Measurements from ENCODE around the gene HOXA5. TPM values are rescaled to one million over a fixed set of nuclear protein-coding genes. Genes with fewer than 3 reads are reported as not detected.

HOXA5 gene
- total RNA-seq, 1 donor from 2014 or later: 18.8 TPM

DNA sequence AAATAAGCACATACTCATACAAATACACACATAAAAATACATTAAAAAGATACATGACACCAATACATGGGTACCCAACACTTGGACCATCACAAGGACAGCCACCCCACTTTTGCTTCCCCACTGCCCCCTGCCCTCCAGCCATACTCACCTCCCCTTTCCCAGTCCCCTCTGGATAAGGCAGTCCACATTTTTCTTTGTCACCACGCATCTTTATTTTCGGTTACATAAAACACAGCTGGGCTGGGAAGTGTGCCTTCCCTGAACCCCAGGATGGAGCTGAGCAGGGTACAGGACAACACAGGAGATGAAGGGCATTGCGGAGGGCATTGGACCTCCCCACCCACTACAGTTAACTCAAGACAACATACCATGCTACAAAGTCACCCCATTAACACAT is 10.0 kb upstream of the HOXA5 start:
- Histone ChIP-seq H3K4me3 (ENCODE audit: low read depth, low read length) (peak overlapping the region; percentile 22), H3K36me3 (ENCODE audit: control insufficient read depth, insufficient read depth, low read length) (no peaks in the 10 kb centered on the region), H3K27me3 (ENCODE audit: control insufficient read depth, insufficient read depth, low read length) (no peaks in the 10 kb centered on the region)
- TF ChIP-seq, protein P1, sequence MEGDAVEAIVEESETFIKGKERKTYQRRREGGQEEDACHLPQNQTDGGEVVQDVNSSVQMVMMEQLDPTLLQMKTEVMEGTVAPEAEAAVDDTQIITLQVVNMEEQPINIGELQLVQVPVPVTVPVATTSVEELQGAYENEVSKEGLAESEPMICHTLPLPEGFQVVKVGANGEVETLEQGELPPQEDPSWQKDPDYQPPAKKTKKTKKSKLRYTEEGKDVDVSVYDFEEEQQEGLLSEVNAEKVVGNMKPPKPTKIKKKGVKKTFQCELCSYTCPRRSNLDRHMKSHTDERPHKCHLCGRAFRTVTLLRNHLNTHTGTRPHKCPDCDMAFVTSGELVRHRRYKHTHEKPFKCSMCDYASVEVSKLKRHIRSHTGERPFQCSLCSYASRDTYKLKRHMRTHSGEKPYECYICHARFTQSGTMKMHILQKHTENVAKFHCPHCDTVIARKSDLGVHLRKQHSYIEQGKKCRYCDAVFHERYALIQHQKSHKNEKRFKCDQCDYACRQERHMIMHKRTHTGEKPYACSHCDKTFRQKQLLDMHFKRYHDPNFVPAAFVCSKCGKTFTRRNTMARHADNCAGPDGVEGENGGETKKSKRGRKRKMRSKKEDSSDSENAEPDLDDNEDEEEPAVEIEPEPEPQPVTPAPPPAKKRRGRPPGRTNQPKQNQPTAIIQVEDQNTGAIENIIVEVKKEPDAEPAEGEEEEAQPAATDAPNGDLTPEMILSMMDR (IDR thresholded peaks at IDR 0.05; ENCODE audit: insufficient read depth, low read length, poor library complexity, severe bottlenecking): no peak
- no peak for DNase-seq (ENCODE audit: low read depth)

DNA sequence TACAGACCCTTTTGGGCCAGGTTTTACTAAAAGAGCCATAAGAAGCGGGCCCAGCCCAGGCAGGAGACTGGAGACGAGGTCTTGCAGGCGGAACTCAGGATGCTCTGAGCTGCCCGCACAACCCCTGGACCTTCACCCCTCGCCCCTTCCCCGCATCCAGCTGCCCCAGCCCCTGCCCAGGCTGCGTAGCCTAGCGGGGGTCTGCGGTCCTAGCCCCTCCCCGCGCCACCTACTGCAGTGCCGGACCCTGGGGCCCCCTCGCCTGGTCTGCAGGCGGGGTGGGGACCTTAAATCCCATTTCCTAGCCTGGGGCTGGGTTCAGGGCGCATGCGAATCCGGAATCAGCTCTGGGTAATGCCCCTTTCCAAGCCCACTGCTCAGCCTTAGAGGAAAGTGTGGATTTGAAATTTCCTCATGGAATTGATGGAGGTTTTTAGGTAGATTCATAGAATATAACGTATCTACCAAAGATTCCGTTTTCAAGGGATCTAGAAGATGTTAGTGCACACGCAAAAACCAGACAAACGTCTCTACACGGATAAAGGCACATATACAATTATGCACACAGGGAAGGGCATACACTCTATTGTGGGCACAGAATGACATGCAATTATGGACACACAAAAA is 9.4 kb upstream of the HOXA5 start:
- H3K27me3 ChIP-seq (ENCODE audit: control insufficient read depth, insufficient read depth, low read length): no peaks in the 10 kb centered on the region
- no peaks in the 10 kb centered on the region for H3K36me3 ChIP-seq (ENCODE audit: control insufficient read depth, insufficient read depth, low read length)
- H3K4me3 ChIP-seq (ENCODE audit: low read depth, low read length): peak overlapping the region; percentile 71
- TF ChIP-seq, protein P1 (IDR thresholded peaks at IDR 0.05; ENCODE audit: insufficient read depth, low read length, poor library complexity, severe bottlenecking): no peak
- DNase-seq (ENCODE audit: low read depth): no peak

DNA sequence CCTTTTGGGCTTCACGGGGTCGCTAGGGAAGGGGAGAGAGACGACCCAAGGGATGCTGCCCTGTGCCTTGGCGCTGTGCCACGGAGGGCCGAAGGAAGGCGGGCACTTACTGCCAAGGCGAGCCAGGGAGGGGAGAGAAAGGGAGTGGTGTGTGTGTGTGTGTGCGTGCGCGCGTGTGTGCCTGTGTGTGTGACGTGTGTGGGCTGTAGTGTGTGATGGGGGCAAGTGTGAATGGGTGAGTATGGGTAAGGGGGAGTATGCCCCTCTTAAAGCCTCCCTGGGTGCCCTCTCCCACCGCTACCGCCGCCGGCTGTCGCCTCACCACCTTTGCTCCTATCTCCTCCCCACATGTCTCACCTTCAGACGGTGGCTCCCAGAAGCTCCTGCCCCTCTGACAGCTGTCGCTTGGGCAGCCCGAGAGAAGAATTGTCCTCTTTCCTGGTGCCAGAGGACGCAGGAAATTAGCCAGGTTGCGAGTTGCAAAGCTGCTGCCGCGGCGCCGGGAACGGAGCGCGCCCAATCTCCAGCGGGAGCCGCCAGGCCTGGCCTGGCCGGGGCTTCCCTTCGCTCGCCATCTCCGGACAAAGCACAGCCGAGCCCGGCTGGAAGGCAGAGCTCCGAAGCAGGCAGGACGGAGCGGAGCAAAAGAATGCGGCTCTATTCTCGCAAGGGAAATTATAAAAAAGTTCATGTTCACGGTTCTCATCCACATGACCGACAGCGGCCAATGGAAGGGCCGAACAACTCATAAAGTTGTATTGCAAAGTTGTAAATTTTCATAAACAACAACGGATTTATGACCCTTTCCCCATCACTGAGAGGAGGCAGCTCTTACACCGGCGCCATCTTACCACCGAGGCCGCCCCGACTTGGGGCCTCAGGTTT is 8.7 kb upstream of the HOXA5 start, which contains the start of gene HOXA3:
TSS of gene HOXA3 (minus strand) at position 653 of the 885 bp plus-strand sequence. CDS start 41,943 bp downstream, outside the sequence.
- TF ChIP-seq, protein P1 (IDR thresholded peaks at IDR 0.05; ENCODE audit: insufficient read depth, low read length, poor library complexity, severe bottlenecking): no peak
- Histone ChIP-seq H3K4me3 (ENCODE audit: low read depth, low read length) (peak within 1 kb of the TSS; percentile 71), H3K27me3 (ENCODE audit: control insufficient read depth, insufficient read depth, low read length) (no peaks in the 10 kb centered on the region), H3K36me3 (ENCODE audit: control insufficient read depth, insufficient read depth, low read length) (no peaks in the 10 kb centered on the region)
- no peak for DNase-seq (ENCODE audit: low read depth)

DNA sequence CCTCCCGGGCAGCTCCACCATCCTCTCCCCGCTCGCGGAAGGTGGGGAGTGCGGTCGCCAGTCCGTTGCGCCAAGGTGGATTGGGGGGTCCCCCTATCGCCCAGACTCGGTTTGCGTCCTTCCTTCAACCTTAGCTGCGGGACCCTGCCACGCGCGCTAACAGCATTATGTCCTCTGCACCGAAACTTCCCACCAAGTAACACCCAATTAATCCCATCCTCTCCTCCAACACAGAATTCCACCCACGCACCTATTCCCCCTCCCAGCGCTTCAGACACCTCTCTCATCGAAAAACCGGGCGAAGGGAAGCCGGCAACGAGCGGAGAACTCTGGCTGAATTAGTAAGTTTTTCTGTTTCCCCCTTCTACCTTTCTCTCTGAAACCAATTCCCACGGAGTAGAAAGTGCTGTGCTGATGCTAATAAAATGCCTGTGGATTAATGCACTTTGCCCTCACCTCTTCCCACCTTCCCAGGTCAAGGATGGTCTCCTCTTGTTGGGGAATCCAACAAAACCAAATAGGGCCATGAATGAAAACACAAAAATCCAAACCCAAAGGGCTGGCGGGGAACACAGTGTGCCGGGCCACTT is 8.0 kb upstream of the HOXA5 start:
- Histone ChIP-seq H3K4me3 (ENCODE audit: low read depth, low read length) (peak overlapping the region; percentile 71), H3K27me3 (ENCODE audit: control insufficient read depth, insufficient read depth, low read length) (no peaks in the 10 kb centered on the region), H3K36me3 (ENCODE audit: control insufficient read depth, insufficient read depth, low read length) (no peaks in the 10 kb centered on the region)
- TF ChIP-seq, protein P1 (IDR thresholded peaks at IDR 0.05; ENCODE audit: insufficient read depth, low read length, poor library complexity, severe bottlenecking): no peak
- no peak for DNase-seq (ENCODE audit: low read depth)

DNA sequence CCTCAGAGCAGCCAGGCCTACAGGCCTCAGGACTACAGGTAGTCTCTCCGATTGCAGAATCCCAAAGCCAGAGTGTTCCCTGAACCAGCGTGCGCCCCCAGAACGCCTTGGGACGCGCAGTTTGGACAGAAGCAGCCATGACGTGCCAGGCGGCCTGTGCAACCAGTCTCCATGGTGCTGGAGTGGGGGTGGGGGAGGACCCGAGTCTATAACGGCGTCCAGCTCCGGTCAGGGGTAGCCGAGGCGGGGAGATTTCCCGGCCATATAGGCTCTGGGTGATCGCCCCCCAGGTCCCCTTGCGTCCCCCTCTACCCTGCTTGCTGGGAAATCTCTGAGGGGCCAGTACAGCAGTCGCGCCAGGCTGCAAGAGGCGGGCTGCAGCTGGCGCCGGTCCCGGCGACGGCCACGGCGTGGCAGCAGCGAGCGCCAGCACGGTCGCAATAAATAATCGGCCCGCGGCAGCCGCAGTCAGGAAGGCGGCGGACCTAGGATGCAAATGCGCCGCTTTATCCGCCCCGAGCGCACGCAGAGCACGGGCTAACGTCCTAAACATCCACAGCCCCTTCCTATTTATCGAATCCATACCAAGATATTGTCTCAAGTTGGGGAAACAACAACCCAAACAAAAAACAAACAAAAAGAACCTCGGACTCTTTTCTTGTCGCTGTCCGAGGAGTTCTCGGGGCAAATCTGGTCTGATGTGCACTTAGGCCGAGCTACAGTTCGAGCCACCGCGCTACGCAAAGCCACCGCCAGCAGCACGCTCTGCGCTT is 7.3 kb upstream of the HOXA5 start:
- TF ChIP-seq, protein P1 (IDR thresholded peaks at IDR 0.05; ENCODE audit: insufficient read depth, low read length, poor library complexity, severe bottlenecking): peak; percentile 54
- no peak for DNase-seq (ENCODE audit: low read depth)
- Histone ChIP-seq H3K4me3 (ENCODE audit: low read depth, low read length) (peak overlapping the region; percentile 71), H3K27me3 (ENCODE audit: control insufficient read depth, insufficient read depth, low read length) (no peaks in the 10 kb centered on the region), H3K36me3 (ENCODE audit: control insufficient read depth, insufficient read depth, low read length) (no peaks in the 10 kb centered on the region)
